NCI-H446 (cell line): Measurements from ENCODE around the gene ACTG2.

ENCODE experiments used
- DNase-seq, 2 experiments: peaks; one replicate each; lab custom pipeline; 2025; lab: John Stamatoyannopoulos, UW

Gene ACTG2

DNA sequence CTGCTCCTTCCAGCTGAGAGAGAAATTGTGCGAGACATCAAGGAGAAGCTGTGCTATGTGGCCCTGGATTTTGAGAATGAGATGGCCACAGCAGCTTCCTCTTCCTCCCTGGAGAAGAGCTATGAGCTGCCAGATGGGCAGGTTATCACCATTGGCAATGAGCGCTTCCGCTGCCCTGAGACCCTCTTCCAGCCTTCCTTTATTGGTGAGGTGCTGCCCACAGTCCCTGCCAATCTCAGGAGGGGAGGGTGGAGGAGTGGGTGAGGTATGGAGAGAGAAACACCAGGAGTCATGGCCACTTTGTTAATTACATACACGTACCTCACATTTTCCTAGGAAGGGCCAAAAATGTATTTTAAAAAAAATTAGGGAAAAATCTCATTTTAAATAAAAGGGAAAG, 21.9 kb downstream of the ACTG2 start:
- DNase-seq: no peak

DNA sequence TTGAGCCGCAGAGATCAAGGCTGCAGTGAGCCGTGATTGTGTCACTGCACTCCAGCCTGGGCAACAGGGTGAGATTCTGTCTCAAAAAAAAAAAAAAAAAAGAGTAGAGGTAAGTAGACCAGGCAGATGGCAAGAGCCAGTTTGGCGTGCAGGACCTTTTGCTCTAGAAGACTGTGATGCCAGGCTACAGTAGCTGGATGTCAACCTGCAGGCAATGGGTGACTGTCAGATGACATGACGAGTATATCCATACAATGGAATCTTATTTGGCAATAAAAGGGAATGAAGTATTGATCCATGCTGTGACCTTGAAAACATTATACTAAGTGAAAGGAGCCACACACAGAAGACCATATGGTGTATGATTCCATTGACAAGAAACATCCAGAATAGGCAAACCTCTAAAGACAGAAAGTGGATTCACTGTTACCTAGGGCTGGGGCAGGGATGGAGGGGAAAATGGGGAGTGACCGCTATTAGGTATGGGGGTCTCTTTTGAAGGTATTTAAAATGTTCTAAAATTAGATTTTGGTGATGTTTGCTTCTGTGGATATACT, 22.7 kb downstream of the ACTG2 start:
- no peak for DNase-seq

DNA sequence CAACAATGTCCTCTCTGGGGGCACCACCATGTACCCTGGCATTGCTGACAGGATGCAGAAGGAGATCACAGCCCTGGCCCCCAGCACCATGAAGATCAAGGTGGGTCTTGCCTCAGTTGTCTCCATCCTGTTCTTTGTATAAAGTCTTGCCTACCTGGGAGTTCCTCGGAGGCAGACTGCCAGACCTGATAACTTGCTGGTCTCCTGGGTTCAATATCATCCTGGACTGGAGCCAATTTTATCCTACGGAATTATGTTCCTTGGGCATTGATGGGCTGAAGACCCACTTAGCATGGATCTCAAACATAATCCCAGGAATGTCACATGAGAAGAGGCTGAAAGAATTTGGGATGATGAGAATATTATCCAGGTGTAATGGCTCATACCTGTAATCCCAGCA, 23.9 kb downstream of the ACTG2 start:
- DNase-seq: no peak

DNA sequence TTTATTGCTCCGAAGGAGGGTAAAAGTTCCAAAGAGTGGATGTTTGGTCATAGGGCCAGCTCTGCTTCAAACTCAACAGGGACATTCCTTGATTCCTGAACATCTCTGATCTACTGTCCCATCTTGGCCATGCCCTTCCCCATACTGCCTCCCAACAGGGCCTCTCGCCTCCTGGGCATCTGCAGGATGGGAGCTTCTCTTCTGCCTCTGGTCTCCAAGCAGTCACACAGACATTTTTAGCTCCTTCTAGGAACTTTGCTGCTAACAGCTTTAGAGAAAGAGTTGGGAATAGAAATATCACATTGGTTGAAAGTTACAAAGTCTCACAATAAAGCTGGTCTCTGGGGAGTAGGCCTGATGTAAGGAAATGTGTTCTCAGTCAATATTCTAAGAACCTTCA, 24.5 kb downstream of the ACTG2 start:
- DNase-seq: no peak

DNA sequence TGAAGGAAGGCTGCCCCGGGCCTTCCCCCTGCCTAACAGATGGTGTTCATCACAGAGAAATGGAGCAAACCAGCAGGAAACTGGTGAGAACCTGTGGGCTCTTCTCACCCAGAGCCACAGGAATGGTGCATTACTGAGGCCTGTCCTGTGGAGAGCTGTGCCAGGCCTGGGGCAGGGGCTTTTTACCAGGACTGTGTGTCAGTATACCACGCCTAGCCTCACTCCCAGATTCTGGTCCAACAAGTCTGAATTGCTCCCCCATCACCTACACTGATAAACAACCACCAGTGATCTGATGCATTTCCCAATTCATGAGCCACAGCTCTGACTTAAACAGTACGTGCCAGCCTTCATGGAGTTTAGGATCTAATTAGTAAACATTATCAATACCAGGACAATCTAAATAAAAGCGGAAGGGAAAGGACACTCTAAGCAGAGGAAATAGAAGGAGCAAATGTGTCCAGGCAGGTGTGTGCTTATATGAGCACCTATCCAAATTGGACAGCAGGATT, 24.9 kb downstream of the ACTG2 start:
- DNase-seq: no peak

DNA sequence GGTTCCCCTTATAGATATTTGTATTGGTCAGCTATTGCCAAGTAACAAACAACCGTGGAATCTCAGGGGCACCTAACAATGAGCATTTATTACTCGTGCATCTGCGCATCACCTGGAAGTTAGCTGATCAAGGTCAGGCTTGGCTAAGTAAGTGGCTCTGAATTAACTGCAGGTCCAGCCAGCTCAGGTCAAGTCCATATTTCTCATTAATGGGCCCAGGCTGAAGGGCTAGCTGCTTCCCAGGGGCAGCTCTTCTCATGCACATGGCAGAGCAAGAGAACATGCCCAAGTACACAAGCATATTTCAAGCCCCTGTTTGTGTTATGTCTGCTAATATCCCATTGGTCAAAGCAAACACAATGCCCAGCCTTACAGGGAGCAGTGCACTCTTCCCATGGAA, 26.0 kb downstream of the ACTG2 start:
- no peak for DNase-seq

DNA sequence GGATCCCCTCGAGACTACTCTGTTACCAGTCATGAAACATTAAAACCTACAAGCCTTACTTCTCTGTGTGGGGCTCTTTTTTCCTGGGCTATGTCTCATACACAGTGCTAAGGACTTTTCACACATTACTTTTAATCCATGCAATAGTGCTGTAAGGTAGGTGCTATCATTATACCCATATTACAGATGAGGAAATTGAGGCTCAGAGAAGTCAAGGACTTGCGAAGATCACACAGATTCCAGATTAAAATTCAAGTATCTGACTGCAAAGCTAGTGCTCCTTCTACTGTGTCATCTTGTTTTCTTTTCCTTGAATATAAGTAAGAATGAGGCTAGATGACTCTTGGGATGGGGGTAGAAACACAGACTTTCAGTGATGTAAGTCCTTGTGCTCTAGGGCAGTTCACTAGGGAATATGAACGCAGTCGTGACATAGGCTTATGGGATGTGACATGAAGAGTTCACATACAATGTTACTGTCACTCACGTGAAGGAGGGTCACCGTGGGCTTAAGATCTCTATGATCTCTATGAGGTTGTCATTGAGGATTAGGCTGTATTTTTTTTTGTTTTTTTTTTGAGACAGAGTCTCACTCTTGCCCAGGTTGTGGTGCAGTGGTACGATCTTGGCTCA, 26.9 kb downstream of the ACTG2 start:
- no peak for DNase-seq

DNA sequence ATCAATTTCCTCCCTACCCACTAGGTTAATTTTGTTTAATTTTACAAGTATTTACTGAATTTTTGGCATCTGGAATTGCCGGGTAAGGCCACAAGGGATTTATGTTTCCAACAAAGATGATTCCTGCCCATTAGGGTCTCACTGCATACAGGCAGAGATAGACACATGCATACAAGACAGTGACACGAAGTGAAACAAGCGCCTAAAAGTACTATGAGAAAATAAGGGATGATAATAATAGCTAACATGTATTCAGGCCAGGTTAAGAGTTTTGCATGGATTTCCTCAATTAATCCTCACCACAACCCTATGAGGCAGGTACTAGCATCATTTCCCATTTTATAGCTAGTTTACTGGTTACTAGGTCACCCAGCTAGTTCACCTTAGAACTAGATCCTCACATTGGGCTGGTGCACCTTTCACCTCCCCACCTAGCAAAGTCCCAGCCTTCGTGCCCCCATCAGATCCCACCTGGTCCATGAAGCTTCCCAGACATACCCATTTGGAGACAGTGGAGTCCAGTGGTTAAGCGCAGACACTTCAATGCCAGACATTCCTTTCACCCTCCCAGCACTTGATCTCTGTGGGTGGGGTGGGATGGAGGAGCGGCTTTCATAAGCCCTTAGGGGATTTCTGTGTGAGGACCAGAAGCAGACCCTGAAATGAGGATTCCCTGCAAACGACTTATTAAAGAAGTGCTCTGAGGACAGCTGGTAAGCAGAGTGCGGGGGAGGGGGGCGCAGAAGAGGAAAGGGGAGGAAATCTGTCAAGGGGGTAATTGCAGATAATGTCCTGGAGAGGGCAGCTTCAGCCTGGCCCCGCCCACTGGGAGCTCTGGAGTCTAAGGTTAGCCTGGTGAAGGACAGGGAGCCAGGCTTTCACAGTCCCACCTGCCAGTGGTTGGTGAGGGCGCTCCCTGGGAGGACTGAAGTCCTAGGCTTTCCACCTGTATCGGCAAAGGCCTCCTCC, 28.1 kb downstream of the ACTG2 start:
- DNase-seq: no peak

DNA sequence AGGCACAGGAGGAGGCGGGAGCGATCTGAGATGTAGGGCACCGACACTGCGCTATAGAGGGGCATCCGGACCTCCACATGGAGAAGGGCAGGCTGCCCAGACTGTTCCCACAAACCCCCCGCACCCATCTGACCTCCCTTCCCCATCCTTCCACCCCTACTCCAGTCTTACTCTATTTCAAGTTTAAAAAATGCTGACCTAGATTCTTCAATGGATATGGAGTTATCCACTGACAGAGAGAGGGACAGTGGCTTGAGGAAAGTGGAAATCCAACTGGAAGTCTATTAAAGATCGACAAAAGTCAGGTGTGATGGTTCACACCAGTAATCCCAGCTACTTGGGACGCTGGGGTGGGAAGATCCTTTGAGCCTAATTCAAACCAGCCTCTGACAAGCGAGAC, 28.8 kb downstream of the ACTG2 start:
- DNase-seq: no peak

DNA sequence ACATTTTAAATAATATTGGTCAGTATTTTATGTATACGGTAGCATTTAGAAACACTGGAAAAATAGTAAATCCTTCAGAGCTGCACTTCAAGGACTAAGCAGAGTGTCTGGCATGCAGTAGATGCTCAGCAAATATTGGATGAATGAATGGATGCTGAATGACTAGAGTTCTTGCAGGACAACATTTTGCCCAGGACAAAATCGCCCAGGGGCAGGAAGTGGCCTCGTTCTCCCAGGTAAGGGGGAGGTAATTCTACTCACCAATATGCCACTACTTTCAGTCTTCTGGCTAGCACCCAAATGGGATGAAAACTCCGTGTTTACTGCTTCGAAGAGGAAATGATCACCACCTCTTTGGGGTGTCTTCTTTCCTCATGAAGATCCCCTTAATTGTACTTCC, 29.9 kb downstream of the ACTG2 start:
- no peak for DNase-seq

DNA sequence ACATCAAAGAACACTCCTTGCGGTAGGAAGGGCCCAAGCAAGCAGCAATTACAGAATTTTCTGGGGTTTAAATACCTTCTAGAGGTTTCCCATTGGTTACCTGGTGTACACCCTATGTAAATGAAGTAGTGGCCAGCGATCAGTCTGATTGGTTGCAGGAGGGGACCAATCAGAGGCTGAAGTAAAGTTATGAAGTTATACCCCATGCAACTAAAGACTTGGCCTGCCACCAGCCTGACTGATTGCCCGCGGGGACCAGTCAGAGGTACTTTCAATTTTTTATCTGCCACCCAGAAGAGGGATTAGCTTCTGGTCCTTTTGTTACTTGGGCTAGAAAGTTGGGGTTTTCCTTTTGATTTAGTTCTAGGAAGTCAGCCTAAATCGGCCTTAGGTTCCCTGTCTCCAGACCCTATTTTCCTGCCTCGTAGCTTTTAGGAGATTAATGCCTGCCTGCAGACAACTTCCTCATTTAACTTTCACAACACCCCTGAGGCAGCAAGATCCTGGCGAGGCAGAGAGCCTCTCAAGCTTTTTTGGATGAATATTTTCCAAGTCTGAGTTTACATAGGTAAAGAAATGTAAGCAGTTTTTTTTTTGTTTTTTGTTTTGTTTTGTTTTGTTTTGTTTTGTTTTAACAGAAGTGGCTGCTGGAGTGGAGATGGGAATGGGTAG, 32.4 kb downstream of the ACTG2 start:
- no peak for DNase-seq

DNA sequence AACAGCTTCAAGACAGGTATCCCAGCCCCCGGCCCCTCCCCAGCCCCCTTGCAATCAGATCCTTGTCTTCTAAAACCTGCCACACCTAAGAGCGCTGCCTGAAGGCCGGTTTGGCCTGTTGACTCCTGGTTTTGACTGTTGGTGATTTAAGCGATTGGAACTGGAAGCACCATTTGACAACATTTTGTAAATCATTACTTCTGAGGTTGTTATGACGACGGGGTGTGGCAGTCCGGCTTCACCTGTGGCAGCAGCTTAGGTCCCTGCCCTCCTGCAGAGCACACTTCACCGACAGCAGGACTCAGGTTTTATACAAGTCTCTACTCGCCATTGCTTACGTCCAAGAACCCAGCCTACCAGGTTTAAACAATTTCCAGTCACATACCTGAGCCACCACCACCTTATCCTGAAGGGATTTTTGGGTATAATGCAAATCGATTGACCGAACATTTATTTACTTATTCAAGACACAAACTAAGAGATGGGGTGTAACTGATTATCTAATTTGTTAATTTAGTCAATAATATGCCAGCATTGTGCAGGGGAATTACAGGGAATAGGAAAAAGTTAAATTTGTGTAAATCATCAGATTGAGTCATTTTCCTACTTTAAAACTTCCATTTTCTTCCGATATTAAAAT, 33.2 kb downstream of the ACTG2 start:
- DNase-seq: no peak

DNA sequence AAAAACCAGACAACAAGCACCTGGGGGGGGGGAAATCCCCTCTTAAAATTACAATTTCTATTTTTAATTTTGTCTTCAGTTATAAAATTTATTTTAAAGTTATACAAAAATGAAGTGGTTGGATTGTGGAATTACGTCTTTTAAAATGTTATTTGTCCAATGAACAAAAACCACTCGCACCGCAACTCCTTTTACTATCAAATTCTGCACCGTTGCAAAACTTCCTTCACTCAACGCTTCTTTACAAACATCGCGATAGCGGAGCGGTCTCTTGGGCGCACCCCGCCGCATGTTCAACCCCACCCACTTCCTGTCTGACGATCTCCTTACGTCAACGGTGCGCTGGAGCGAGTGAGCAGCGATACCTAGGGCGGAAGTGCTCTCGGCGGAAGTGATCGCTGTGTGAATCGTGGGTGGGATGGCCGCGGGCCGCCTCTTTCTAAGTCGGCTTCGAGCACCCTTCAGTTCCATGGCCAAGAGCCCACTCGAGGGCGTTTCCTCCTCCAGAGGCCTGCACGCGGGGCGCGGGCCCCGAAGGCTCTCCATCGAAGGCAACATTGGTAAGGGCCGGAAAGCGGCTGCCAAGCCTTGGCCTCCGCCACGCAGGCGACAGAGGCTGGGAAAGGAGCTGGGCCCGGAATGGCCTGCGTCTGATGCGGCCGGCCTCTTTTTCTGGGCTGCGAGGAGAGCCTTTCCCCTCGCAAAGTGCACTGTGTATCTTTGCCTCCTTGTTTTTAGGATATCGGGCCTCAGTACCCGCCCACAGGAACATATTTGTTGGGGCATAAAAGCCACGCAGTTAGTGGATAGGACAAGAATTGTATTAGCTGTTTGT, 33.9 kb downstream of the ACTG2 start, which contains the start of gene DGUOK:
Gene DGUOK, plus strand, starts transcription at position 388 of the 835 bp plus-strand sequence. Its CDS starts 31 bp downstream, at position 419.
- DNase-seq: peak; percentile 97 to 98

DNA sequence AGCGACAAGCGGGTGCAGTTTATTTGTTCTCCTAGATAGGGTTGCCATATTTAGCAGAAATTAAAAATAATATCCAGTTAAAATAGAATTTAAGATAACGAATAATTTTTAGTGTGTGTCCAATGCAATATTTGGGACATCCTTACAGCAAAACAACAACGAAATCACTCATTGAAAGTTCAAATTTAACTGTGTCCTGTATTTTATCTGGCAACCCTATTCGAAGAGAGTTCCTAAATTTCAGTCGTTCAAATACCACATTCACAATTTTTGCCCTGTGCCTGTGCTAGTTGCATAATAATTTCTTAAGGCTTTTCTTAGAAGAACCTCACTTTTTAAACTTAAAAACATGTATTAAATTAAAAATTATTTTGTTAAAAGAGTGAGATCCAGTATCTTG, 34.5 kb downstream of the ACTG2 start:
- DNase-seq: no peak

DNA sequence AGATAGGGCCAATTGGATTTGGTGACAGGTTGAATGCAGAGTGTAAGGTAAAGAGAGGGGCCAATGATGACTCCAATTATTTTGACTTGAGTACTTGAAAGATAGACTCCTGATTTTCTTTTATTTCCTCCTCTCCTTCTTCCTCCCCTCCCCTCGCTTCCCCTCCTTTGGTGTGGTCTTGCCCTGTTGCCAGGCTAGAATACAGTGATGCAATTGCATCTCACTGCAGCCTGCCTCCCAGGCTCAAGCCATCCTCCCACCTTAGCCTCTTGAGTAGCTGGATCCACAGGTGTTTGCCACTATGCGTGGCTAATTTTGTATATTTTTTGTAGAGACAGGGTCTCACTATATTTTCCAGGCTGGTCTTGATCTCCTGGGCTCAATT, 36.1 kb downstream of the ACTG2 start:
- DNase-seq: no peak

DNA sequence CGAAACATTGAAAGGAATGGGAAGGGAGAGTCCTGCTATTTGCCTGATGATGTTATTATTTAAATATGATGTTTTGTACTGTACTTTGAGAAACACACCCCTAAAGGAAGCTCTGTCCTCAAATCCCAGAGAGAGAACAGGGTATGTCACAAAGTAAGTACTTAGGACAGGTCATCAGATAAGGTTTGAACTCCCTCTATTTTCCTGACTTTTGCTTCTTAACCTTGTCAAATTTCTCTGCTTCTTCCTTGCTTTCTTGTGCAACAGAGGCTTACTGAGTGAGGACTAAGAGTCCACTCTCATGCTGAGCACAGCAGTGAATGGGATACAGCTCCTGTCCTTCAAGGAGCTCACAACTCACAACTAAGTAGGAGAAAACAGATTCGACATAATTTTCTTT, 37.6 kb downstream of the ACTG2 start:
- DNase-seq: no peak

DNA sequence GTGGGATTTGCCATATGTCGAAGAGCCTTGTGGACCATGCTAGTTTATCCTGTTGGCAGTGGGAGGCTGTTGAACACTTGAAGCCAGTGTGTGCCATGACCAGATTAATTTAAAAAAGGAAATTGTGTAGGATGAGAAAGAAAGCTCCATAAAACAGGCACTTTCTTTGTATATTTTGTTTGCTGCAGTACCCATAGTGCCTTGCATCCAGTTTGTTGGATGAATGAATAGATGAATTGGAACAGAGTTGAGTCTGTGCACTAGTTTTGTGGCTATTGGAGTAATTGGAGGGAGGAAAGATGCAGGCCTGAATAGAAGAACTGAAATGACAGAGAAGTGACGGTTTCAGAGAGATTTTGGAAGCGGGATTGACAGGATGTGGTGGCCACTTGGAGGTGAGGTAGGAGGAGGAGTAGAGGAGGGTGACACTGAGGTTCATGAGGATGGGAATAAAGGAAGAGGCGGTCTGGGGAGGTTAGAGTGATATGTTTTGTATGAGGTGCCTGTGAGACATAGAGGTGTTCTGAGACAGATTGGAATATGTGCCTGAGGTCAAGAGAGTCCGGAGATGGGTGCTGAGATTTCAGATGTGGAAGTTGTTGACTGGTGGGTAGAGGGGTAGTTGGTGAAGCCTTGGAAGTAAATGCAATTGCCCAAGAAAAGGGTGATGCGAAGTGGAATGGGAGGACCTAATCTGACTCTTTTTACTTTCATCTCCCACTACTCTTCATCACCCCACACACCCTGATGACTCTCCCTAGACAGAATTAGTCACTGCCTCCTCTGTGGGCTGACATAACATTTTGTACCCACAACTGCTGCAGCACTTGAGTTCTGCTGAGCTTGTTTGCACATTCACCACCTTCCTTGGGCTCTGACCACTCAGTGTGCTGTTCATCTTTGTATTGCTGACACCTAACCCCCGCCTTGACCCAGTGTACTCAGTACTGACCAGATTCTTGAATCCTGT, 39.0 kb downstream of the ACTG2 start:
- DNase-seq: no peak

DNA sequence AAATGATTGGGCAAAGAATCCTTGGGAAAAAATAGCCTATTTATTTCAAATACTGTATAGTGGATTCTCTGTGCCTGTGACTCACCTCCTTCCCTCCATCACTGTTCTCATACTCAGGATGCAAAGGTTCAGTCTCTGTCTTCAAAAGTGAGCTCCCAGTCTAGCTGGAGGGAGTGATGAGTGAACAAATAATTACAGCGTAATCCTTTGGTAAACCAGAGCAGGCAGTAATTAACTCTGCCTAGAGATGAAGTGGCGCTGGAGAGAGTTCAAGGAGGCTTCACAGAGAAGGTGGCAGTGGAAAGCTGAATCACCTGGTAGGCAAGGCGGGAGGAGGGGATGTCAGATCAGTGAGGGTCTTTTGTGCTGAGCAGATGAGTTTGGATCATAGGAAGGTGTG, 40.4 kb downstream of the ACTG2 start:
- no peak for DNase-seq

DNA sequence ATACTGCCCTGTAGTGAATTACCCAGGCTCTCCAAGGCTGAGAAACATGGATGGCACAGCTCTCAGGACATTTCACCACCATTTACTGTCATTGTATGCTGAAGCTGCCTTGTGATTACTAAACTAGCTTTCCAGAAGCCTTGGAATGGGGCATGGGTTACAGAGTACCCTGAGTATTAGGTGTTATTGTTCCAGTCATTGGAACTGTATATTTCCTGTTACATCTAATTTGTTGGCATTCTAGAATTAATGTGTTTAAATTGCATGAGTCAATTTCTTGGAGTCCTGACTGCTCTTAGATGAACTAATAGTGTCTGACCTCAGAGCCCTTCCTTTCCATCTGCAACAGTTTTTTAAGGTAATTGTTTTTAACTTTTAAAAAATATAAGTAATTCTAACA, 42.8 kb downstream of the ACTG2 start:
- no peak for DNase-seq
